RWPE1 (cell line): ENCODE measurements around the gene TET3.

Experiments
- CTCF ChIA-PET: fragments of 350-600 bp; sonication (Branson Sonifier 250); formaldehyde crosslinking; extraction: SDS; loops from one replicate; lab custom pipeline; 2021; lab: Yijun Ruan, JAX
- POLR2A ChIA-PET: fragments of 400-600 bp; formaldehyde crosslinking; extraction: SDS; loops from one replicate; lab custom pipeline; 2020; ENCODE audit warnings: antibody characterized with exemption; ENCODE audit not compliant: low non-redundant PET; lab: Yijun Ruan, JAX
- DNase-seq: peaks from one replicate; pipeline ENCODE4 v3.0.0; 2012; ENCODE audit warnings: low spot score
- H3K27ac ChIP-seq: fragments of 450-650 bp; 2 replicates; pipeline ENCODE4 v1.5.1; 2017
- CTCF ChIP-seq: fragments of 450-650 bp; conservative IDR thresholded peaks from 2 replicates; pipeline ENCODE4 v1.5.1; 2017; ENCODE audit warnings: low read depth, mild to moderate bottlenecking

Gene TET3

GRCh38 chr2:73970850-73971471 lies 13.7 kb upstream of the TET3 start:
- no peak for TF ChIP-seq CTCF
- ChIA-PET CTCF (interaction anchor here (1.2 kb wide), 1 partner anchor 49 kb away, joined by 3 read pairs; no protein-coding TSS in a partner anchor), POLR2A (no interaction called here)
- H3K27ac ChIP-seq, result peak overlapping the region; percentile 62
- no peak for DNase-seq

GRCh38 chr2:73971722-73972121 lies 13.0 kb upstream of the TET3 start:
- H3K27ac ChIP-seq, result peak overlapping the region; percentile 62; the same call in 1 of the 2 replicates
- DNase-seq, result no peak
- TF ChIP-seq CTCF, result no peak
- ChIA-PET POLR2A (no interaction called here), CTCF (interaction anchor here (0.6 kb wide), 1 partner anchor 278 kb away, joined by 6 read pairs; no protein-coding TSS in a partner anchor)

- no peak overlapping the region for H3K27ac ChIP-seq
- no peak for DNase-seq
- TF ChIP-seq CTCF, result no peak
- ChIA-PET POLR2A (no interaction called here), CTCF (interaction anchor here (0.7 kb wide), 1 partner anchor 232 kb away, joined by 3 read pairs; no protein-coding TSS in a partner anchor)
Observed at GRCh38 chr2:73972846-73973245, 11.9 kb upstream of the TET3 start.

GRCh38 chr2:73975731-73976130 lies 9.0 kb upstream of the TET3 start:
- H3K27ac ChIP-seq, result no peak overlapping the region
- DNase-seq, result no peak
- POLR2A ChIA-PET, result no interaction called here
- TF ChIP-seq CTCF, result no peak
- CTCF ChIA-PET, result no interaction called here

- TF ChIP-seq CTCF, result no peak
- CTCF ChIA-PET, result no interaction called here
- DNase-seq, result no peak
- POLR2A ChIA-PET, result no interaction called here
- no peak overlapping the region for H3K27ac ChIP-seq
Observed at GRCh38 chr2:73976803-73977202, 7.9 kb upstream of the TET3 start.

- no peak for DNase-seq
- POLR2A ChIA-PET, result no interaction called here
- CTCF ChIA-PET, result interaction anchor here (0.6 kb wide), 1 partner anchor 33 kb away, joined by 3 read pairs; no protein-coding TSS in a partner anchor
- no peak overlapping the region for H3K27ac ChIP-seq
- no peak for TF ChIP-seq CTCF
Observed at GRCh38 chr2:73977466-73977865, 7.2 kb upstream of the TET3 start.
